ENCODE data around the gene TNRC6A.
"Not testable (repeated sequence)": the region's sequence is repeated elsewhere in the genome, so short reads cannot be mapped to it uniquely, and the experiment has no call there.

TNRC6A gene

DNA sequence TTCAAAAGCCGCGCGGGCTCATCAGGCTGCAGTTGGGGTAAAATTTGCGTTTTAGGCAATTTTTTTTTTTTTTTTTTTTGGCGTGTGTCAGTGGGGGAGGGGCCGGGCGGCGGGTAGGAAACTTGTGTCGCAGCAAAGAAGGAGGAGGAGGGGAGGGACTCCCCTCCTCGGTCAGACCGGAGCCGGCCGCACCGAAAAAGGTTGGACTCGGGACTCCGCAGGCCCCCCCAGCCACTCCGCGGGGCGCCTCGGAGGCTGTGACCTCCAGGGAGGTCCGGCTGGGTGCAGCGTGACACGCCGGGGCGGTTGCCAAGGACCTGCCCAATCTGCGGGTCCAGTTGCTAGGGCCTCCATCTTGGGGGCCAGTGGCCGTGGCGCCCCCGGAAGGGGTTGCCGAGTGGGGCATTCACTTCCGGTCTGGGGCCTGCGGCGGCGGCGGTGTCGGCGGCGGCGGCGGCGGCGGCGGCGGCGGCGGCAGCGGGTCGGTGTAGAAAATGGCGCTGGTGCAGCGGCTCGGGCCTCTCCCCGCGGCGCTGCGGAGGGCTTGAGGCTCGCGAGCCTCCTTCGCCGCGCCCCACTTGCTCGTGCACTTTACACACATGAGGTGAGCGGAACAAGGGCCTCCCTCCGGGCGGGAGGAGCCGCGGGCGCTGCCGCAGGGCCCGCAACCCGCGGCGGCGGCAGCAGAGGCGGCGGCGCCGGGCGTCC, at the start of gene TNRC6A:
TNRC6A (plus strand) TSS at position 409 of the 708 bp plus-strand sequence; CDS start at position 600, 191 bp downstream.
- peak; percentile 86 for DNase-seq

DNA sequence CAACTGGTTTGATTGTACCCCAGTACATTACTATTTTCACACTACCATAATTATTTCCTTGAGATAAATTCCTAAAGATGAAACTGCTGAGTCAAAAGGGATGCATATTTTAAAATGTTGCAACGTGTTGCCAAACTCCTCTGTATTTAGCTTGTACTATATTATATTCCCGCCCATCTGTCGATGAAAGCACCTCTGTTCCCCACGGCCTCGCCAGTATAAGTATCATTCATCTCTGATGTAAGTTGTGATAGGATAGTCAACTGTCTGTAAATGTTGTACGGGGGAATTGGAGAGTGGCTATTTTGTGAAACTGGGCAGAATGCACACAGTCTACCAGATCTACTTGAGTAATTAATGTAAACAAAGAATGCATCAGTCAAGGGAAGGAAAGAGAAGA, 47.7 kb upstream of the TNRC6A start:
- DNase-seq, result no peak

DNA sequence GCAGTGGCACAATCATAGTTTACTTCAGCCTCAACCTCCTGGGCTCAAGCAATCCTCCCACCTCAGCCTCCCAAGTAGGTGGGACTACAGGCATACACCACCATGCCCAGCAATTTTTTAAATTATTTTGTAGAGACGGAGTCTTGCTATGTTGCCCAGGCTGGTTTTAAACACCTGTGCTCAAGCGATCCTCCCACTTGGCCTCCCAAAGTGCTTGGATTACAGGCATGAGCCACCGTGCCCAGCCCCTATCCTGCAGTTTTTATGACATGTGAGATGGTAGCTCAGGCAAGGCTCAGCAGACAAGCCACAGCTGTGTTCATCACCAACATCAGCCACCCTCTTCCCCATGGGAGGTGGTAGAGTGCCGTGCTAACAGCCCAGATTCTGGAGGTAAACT, 46.2 kb upstream of the TNRC6A start:
- DNase-seq, result no peak

DNA sequence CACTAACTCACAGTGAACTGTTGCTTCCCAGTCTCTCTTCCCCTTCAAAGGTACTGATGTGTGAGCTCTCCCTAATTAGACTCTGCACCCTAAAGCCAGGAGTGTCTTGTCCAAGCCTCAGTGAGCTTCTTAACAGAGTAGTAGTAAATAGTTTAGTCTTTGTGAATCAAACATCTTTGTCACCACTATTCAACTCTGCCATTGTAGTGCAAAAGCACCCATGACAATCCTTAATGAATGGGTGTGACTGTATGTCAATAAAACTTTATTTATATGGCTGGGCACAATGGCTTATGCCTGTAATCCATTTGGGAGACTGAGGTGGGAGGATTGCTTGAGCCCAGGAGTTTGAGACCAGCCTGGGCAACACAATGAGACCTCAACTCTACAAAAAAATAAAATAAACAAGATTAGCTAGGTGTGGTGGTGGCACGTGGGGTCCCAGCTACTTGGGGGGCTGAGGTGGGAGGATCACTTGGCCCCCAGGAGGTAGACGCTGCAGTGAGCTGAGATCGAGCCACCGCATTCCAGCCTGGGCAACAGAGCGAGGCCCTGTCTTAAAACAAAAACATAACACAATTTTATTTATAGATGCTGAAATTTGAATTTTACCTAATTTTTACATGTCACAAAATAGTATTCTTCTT, 45.5 kb upstream of the TNRC6A start:
- DNase-seq, result no peak

DNA sequence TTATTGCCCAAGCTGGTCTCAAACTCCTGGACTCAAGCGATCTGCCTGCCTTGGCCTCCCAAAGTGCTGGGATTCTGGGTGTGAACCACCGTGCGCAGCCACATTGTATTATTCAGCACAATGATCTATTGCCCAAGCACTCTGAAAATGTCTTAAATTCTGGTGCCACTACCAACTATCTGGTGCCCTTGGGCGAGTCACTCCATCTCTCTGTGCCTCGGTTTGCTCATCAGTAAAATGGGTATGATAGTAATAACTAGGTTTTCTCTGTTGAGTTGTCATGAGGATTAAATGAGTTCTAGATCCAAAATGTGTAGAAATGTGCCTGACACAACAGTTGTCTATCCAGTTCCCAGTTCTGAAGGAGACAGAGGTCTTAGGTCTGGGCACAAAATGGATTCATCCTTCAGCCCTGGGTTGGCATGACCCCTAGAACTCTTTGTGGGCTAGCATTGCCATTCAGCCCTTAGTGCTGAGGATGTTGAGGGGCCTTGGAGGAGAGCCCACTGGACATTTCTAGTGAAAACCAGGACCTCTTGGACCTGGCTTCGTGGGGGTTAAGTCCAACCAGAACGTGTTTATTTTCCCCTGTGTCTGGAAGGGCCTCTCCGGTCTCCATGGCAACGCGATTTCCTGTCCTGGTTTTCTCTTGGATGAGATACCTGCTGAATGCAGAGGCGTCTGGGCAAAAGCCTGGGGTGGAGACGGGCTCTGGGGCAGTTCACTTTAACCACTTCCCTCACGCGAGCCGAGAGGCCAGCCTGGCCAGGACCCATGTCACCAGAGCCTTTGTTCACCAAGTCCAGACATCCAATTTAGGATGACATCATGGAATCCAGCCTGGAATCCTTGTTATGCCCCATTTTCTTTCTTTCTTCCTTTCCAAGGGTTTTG, 43.7 kb upstream of the TNRC6A start:
- no peak for DNase-seq

DNA sequence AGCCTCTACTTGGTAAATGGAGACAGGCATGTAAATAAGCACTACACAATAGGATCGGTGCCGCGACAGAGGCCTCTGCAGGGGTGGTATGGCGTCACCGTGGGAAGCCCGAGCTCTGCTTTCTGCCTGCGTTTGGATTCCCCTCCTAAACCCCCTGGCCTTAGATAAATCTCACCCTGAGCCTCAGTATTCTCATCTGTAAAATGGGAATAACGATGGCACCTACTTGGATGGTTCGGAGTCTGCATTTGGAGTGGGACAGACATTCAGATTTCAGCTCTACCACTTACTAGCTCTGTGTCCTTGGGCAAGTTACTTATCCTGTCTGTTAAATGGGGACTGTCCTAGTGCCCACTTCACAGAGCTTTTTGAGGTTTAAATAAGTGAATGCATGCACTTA, 42.8 kb upstream of the TNRC6A start:
- no peak for DNase-seq

DNA sequence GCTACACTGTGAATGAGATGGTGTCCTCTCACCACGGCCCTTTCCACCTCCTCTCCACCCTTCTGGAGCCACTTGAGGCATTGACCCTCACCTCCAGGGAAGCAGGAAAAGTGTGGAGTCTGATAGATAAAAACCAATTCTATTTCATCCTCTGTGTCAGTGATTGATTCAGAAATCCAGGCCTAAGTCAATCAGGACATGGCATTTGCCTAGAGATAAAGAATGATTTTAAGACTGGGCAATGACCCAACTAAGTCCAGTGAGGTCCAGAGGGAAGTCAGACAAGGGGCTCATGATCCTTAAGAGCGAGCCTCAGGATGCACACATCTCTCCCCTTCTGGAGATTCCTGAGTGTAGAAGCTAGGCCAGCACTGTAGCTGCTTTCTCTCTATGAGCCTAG, 41.1 kb upstream of the TNRC6A start:
- DNase-seq, result no peak

DNA sequence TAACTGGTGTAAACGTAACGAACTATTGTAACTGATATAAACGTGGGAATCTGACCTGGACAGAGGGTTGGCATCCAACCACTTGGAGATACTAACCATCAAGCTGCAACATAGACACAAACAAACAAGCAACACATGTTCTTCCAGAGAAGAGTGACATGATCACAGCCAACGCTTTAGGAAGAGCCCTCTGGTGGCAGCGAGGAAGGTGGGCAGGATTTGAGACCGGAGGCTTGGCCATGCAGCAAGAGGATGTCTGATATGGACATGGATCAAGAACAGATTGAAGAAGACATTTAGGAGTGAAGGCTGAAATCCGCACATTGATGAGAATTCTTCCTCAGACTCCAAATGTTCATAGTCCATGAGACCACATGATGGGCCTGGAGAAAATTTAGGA, 40.3 kb upstream of the TNRC6A start:
- DNase-seq, result no peak

DNA sequence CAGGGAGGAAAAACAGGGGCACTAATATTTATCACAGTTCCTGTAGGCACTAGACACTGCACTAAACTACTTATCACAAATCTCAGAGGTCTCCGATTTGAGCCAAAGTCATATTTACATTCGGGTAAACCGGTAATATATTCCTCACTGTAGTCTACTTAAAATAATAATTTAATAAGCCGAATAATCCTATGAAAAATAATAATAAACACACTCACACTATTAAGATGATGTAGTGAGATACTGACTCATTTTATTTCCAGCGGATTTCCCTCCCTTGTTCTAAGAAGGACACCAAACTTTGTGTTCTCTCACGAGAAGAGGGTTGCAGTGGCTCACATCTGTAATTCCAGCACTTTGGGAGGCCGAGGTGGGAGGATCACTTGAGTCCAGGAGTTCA, 36.6 kb upstream of the TNRC6A start:
- DNase-seq, result no peak

DNA sequence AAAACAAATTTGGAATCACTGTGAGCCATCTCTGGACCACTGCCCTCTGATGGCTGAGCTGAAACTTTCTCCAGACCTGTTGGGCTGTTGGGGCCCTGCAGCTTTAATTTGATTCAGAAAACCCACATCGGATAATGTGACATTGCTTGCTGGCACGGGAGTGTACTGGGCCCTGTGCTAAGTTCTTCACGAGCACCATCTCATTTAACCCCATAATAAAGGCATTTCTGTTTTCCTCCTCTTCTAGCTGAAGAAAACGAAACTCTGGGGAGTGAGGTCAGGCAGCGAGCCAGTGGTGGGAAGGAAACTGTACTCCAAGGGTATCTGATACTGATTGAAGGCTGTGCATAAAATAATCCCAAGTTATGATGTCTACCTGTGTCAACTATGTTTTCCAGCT, 34.5 kb upstream of the TNRC6A start:
- DNase-seq, result no peak

DNA sequence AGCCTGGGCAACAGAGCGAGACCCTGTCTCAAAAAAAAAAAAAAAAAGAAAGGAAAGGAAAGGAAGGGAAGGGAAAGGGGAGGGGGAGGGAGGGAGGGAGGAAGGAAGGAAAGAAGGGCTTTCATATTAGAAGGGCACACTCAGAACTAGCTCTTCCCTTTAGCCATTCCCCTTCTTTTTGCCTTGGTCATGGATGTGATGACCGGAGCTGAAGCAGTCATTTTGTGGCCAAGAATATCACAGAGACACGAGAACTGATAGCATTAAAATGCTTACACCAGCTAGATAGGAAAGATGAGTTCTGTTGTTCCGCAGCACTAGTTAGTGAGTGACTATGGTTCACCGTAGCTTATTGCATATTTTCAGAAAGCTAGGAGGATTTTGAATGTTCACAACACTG, 32.8 kb upstream of the TNRC6A start:
- DNase-seq, result no peak

DNA sequence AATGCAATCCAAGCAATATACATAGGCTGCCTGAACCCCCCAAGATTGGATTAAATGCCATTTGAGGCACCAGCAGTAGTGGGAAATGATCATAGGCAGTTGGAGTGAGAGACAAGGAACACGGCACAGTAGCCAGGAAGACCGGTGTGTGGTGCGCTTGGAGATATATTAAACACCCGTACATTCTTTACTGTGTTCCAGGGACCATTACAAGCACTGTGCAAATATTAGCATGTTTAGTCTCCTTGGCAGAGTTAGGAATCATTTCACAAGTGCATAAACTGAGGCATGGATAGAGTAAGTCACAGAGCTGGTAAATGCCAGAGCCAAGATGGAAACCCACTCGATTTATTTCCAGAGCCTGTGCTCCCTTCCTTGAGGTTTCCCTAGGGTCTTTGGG, 31.1 kb upstream of the TNRC6A start:
- no peak for DNase-seq

DNA sequence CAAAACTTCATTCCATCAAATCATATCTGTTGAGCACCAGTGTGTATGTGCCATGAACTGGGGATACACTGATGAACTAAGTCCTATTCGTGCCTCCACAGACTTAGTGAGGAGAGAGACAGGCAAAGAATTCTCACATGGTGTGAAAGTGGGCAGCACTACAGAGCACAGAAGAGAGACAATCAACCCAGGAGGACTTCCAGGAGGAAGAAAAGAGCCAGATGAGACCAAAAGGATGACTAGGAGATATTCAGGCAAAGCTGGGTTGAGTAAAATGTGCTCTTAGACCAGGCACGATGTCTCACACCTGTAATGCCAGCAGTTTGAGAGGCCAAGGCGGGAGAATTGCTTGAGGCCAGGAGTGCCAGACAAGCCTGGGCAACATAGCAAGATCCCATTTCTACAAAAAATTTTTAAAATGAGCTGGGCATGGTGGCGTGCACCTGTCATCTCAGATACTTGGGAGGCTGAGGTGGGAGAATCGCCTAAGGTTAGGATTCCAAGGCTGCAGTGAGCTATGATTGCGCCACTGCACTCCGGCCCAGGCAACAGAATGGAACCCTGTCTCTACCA, 30.2 kb upstream of the TNRC6A start:
- DNase-seq, result no peak

DNA sequence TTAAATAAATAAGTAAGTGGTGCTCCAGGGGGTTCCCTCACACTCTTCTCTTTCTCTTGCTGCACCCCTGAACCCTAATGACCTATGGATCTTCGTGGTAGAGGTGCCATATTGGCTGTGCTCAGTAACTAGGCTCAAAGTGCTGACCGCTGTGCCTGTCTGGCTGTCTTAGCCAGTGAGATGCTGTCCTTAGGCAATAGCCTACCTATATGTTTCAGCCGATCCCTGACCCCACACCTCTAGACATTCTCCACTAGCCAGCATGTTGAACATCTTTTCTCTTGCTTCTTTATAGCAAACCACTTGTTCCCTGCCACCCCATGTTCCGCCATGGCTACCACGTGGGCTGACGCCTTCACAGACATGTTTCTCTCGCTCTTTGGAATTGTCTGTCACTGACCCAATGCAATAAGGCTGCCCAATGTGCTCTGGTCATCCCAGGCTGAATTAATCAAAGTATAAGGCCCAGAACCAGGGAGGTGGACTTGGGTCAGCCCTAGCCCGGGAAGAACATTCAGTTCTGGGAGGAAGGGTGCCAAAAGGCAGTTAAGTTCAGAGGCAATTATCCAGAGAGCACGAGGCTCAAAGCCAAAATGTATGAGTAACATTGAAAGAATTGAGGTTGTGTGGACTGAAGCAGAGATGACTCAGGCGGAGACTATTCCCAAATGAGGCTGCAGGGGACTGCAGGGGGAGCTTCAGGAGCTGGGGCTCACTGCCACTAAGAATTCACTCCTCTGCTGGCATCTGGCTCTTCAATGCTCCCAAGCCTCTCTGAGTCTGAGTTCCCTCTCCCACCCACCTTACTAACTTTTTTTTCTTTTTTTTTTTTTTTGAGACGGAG, 28.7 kb upstream of the TNRC6A start:
- no peak for DNase-seq

DNA sequence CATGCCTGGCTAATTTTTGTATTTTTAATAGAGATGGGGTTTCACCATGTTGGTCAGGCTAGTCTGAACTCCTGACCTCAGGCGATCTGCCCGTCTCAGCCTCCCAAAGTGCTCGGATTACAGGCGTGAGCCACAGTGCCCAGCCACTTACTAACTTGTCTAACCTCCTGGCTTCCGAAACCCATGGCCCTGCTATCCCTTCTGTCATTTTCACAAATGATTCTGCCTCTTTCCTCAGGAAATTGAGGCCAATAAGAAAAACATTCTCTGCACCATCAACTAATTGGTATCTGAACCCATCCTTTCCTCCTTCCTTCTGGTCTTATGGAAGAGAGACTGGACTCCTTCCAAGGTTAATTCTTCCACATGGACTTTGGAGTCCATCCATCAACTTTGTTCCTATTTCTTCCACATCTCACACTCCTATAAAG, 27.9 kb upstream of the TNRC6A start:
- DNase-seq, result no peak

DNA sequence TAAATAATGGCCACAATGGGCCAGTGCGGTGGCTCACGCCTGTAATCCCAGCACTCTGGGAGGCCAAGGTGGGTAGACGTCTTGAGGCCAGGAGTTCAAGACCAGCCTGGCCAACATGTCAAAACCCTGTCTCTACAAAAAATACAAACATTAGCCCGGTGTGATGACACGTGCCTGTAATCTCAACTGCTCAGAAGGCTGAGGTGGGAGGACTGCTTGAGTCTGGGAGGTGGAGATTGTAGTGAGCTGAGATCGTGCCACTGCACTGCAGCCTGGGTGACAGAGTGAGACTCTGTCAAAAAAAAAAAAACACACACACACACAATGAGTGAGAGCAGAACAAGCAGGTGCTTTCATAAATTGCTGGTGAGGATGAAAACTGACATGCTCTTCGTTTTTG, 21.7 kb upstream of the TNRC6A start:
- DNase-seq, result not testable (repeated sequence)

DNA sequence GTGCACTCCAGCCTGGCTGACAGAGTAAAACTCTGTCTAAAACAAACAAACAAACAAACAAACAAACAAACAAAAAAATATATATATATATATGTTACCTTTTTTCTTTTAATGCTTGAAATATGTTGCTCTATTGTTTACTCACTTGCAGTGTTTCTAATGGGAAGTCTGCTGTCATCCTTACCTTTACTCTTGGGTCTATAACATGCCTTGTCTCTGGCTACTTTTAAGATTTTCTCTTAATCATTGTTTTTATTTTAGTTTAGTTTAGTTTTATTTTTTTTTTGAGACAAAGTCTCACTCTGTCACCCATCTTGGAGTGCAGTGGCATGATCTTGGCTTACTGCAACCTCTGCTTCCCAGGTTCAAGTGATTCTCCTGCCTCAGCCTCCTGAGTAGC, 16.1 kb upstream of the TNRC6A start:
- no peak for DNase-seq

DNA sequence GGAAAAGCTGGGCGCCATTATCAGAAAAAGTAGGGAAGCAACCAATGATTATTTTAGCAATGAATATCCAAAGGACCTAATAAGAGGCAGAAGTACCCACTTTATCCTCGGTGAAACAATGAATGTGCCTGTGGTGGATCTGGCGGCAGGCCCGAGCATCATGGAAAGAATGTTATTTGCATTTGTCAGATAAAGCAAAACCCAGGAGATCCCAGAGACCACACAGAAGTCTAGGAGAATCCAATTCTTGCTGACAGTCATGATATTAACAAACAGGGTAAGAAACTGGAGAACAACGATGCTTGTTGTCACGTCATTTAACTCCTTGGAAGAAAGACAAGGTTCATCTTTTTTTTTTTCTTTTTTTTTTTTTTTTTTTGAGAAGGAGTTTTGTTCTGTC, 12.0 kb upstream of the TNRC6A start:
- DNase-seq, result no peak

DNA sequence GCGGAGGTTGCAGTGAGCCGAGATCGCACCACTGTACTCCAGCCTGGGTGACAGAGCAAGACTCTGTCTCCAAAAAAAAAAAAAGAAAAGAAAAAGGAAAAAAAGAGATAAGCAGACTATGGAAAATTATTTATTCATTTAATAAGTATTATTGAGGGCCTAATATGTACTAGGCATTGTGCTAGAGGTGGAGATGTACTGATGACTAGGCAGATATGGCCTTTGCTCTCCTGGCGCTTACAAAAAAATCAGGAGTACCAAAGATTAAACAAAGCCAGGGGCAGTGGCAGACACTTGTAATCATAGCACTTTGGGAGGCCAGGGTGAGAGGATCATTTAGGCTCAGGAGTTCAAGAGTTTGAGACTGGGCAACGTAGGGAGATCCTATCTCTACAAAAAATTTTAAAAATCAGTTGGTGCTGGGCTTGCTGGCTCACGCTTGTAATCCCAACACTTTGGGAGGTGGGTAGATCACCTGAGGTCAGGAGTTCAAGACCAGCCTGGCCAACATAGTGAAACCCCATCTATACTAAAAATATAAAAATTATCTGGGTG, 10.4 kb upstream of the TNRC6A start:
- no peak for DNase-seq

DNA sequence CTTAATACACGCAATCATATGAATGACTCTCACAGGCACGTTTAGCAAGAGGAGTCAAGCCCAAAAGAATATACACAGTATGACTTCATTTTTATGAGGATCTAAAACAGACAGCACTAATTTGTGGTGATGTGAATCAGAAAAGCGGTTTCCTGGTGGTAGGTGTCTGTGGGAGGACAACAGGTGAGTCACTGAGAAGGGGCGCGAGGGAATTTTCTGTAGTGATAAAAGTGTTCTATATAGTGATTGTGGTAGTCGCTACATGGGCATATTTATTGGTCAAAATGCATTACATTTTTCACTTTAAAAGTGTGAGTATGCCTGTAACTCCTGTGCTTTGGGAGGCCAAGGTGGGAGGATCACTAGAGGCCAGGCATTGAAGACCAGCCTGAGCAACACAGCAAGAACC, 7.6 kb upstream of the TNRC6A start:
- DNase-seq, result peak; percentile 10

DNA sequence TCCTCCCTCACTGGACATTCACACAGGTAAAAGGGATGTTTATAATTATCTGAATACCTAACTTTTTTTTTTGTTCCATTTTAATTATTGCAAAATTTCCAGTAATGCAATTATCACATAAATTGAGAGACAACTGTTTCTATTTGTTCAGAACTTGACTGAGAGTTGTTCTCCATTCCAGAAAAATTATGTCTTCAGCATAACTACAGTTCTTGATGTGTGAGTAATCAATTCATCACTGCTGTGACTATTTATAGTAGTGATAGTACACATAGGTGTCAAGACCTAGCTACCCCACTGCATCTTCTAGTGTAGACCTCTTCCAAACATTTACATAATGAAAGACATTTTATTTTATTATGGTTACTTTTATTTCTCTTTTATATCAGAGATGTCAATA, 5.8 kb upstream of the TNRC6A start:
- no peak for DNase-seq

DNA sequence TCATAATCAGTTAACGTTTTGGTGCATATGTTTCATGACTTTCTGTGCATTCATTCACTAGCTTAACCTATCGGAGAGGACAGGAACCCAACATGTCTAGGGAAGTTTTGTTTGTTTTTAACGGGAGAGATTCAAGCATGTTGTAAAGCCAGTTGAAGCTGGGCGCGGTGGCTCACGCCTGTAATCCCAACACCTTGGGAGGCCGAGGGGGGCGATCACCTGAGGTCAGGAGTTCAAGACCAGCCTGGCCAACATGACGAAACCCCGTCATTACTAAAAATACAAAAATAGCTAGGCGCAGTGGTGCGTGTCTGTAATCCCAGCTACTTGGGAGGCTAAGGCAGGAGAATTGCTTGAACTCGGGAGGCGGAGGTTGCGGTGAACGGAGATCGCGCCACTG, 1.4 kb upstream of the TNRC6A start:
- no peak for DNase-seq
